ENCODE data around the gene TP53AIP1. TPM values are rescaled to one million over a fixed set of nuclear protein-coding genes. Genes with fewer than 3 reads are reported as not detected.

Gene TP53AIP1
- total RNA-seq, 1 experiment from 2014 or later: 0.61 TPM

DNA sequence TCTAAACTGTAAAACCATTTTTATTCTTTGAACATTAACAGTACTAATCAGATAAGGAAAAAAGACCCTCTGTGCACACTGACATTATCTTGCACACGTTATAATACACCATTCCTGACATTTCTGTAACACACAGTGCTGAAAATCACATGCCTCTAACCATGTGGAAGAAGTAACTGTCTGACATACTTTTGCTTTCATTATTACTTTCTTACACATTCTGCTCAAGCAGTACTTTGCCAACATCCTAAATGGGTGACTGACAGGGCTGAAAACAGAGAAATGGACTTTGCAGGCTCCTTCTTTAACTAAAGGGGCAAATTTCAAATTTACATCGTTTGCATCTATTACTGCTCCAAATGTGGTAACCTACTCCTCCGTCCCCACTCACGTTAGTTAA is 22.8 kb upstream of the TP53AIP1 start:
- no peaks in the 10 kb centered on the region for H3K27me3 Mint-ChIP-seq (ENCODE audit: unreplicated experiment)
- no peak overlapping the region for H3K27ac Mint-ChIP-seq (ENCODE audit: unreplicated experiment)
- H3K36me3 Mint-ChIP-seq (ENCODE audit: insufficient read depth, unreplicated experiment): peaks cover 22% of the 10 kb centered on the region
- CTCF ChIA-PET: no interaction called here
- intact Hi-C loops (cut with micrococcal nuclease; ENCODE audit: unreplicated experiment): no loop called here
- H3K4me3 Mint-ChIP-seq (ENCODE audit: low read depth, unreplicated experiment): no peak overlapping the region
- BruUV-seq (replicated peaks): no TSS peak
- H3K9me3 Mint-ChIP-seq (ENCODE audit: low read depth, unreplicated experiment): no peaks in the 10 kb centered on the region
- no peak for DNase-seq
- H3K4me1 Mint-ChIP-seq (ENCODE audit: low read depth, unreplicated experiment): no peaks in the 10 kb centered on the region
- TF ChIP-seq, protein P1, sequence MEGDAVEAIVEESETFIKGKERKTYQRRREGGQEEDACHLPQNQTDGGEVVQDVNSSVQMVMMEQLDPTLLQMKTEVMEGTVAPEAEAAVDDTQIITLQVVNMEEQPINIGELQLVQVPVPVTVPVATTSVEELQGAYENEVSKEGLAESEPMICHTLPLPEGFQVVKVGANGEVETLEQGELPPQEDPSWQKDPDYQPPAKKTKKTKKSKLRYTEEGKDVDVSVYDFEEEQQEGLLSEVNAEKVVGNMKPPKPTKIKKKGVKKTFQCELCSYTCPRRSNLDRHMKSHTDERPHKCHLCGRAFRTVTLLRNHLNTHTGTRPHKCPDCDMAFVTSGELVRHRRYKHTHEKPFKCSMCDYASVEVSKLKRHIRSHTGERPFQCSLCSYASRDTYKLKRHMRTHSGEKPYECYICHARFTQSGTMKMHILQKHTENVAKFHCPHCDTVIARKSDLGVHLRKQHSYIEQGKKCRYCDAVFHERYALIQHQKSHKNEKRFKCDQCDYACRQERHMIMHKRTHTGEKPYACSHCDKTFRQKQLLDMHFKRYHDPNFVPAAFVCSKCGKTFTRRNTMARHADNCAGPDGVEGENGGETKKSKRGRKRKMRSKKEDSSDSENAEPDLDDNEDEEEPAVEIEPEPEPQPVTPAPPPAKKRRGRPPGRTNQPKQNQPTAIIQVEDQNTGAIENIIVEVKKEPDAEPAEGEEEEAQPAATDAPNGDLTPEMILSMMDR (IDR thresholded peaks at IDR 0.05; ENCODE audit: unreplicated experiment): no peak

DNA sequence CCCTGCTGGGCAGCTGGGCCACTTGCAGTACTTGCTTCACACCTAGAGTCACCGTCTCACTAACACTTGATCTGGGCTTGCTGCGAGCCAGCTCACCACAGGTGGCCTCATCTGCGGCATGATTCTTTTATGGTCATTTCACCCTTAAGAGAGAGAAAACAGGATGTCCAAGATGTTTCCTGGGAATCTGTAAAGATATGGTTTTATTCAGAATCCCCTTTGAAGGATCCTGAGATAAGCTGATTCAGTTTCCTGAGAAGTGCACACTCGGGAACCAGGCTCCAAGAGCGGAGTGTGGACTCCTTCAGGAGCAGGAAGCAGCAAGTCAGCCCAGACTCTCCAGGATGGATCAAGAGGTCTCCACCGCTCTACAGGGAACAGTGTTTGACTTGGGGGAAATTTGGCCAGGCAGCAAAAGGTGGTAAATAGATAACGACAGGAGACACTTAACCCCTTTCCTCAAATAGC is 21.8 kb upstream of the TP53AIP1 start:
- TF ChIP-seq, protein P1 (IDR thresholded peaks at IDR 0.05; ENCODE audit: unreplicated experiment): no peak
- no TSS peak for BruUV-seq (replicated peaks)
- DNase-seq: no peak
- Mint-ChIP-seq H3K9me3 (ENCODE audit: low read depth, unreplicated experiment) (no peaks in the 10 kb centered on the region), H3K4me3 (ENCODE audit: low read depth, unreplicated experiment) (no peak overlapping the region), H3K27ac (ENCODE audit: unreplicated experiment) (no peak overlapping the region), H3K4me1 (ENCODE audit: low read depth, unreplicated experiment) (no peaks in the 10 kb centered on the region), H3K36me3 (ENCODE audit: insufficient read depth, unreplicated experiment) (peaks cover 14% of the 10 kb centered on the region), H3K27me3 (ENCODE audit: unreplicated experiment) (no peaks in the 10 kb centered on the region)
- CTCF ChIA-PET: interaction anchor here (0.6 kb wide), 1 partner anchor 78 kb away, joined by 3 read pairs; no protein-coding TSS in a partner anchor
- intact Hi-C loops (cut with micrococcal nuclease; ENCODE audit: unreplicated experiment): no loop called here

DNA sequence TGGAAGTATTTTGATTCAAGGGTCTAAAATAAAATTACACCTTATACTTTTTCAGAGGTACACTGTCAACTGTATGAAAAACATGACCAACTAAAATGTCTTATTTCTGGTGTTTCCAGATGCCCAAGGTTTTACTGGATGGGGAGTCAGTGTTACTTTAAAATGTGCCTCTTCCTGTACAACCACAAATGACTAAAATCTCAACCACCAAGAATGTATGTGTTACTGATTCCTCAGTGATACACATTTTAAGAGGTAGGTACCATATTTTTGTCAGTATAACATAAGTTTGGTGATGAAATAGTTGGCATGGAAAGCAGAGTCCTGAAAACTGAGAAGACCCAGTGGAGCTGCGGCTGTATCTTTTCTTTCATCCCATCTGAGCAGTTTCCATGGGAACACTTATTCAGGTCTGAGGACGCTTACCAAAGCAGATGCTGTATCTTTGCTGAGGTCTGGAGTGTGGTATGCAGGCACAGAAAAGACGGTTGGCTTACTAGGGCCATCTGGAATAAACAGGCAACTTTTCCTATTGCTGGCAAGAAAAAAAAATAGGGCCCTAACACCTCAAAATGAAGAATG is 21.2 kb upstream of the TP53AIP1 start:
- peaks cover 14% of the 10 kb centered on the region for H3K36me3 Mint-ChIP-seq (ENCODE audit: insufficient read depth, unreplicated experiment)
- CTCF ChIA-PET: interaction anchor here (0.6 kb wide), 1 partner anchor 78 kb away, joined by 3 read pairs; no protein-coding TSS in a partner anchor
- no peak for DNase-seq
- H3K4me3 Mint-ChIP-seq (ENCODE audit: low read depth, unreplicated experiment): no peak overlapping the region
- no peaks in the 10 kb centered on the region for H3K9me3 Mint-ChIP-seq (ENCODE audit: low read depth, unreplicated experiment)
- H3K4me1 Mint-ChIP-seq (ENCODE audit: low read depth, unreplicated experiment): no peaks in the 10 kb centered on the region
- intact Hi-C loops (cut with micrococcal nuclease; ENCODE audit: unreplicated experiment): no loop called here
- H3K27ac Mint-ChIP-seq (ENCODE audit: unreplicated experiment): no peak overlapping the region
- no peaks in the 10 kb centered on the region for H3K27me3 Mint-ChIP-seq (ENCODE audit: unreplicated experiment)
- TF ChIP-seq, protein P1 (IDR thresholded peaks at IDR 0.05; ENCODE audit: unreplicated experiment): no peak
- no TSS peak for BruUV-seq (replicated peaks)

DNA sequence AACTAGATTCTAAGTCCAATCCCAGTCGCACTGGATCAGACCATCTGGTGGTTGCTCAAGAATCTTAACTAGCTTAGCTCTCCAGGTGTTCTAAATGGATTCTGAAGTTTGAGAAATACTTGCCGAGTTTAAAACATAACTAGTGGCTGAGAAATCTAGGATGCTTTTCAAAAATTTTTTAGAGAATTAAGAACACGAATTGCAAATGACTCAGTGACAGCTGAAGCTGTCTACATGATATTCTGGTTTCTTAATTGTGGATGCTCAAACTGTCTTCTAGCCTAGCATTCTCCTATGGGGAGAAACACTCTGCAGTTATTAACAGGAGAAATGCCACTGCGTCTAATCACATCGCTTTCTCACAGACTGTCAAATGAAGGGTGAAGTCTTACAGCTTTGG is 20.2 kb upstream of the TP53AIP1 start:
- H3K9me3 Mint-ChIP-seq (ENCODE audit: low read depth, unreplicated experiment): no peaks in the 10 kb centered on the region
- TF ChIP-seq, protein P1 (IDR thresholded peaks at IDR 0.05; ENCODE audit: unreplicated experiment): no peak
- DNase-seq: no peak
- peaks cover 14% of the 10 kb centered on the region for H3K36me3 Mint-ChIP-seq (ENCODE audit: insufficient read depth, unreplicated experiment)
- no peak overlapping the region for H3K27ac Mint-ChIP-seq (ENCODE audit: unreplicated experiment)
- no peak overlapping the region for H3K4me3 Mint-ChIP-seq (ENCODE audit: low read depth, unreplicated experiment)
- no peaks in the 10 kb centered on the region for H3K27me3 Mint-ChIP-seq (ENCODE audit: unreplicated experiment)
- CTCF ChIA-PET: no interaction called here
- no TSS peak for BruUV-seq (replicated peaks)
- intact Hi-C loops (cut with micrococcal nuclease; ENCODE audit: unreplicated experiment): no loop called here
- H3K4me1 Mint-ChIP-seq (ENCODE audit: low read depth, unreplicated experiment): no peaks in the 10 kb centered on the region

Data from Calu3 (cell line).